MM.1S (cell line): Measurements from ENCODE around the gene CLMN.

ENCODE experiments used
- CTCF ChIP-seq: fragments of 300-600 bp; sonication (generic); IDR thresholded peaks from 2 replicates; pipeline ENCODE4 v1.5.1; 2016; ENCODE audit warnings: antibody characterized with exemption, low read length, mixed read lengths
- EZH2 ChIP-seq: fragments of 300-600 bp; sonication (generic); optimal IDR thresholded peaks from 2 replicates; pipeline ENCODE3; 2017; ENCODE audit warnings: low read depth, mild to moderate bottlenecking, antibody characterized with exemption, low read length, mixed read lengths
- EZH2phosphoT487 ChIP-seq: fragments of 300-600 bp; sonication (generic); IDR thresholded peaks from 2 replicates; pipeline ENCODE4 v1.6.1; 2018; ENCODE audit warnings: antibody characterized with exemption, low read length

- no peak for TF ChIP-seq CTCF
- no peak for TF ChIP-seq EZH2
- TF ChIP-seq EZH2phosphoT487: no peak
Measured at GRCh38 chr14:95268350-95268749, 51.4 kb downstream of the CLMN start.
